NCI-H2227 (cell line): ENCODE data around the gene YIPF5.
A peak's percentile ranks its signal among the peaks of the same experiment; 100 is the strongest.

ENCODE experiments used
- DNase-seq: peaks from one replicate; lab custom pipeline; 2025; ENCODE audit not compliant: unreplicated experiment; lab: John Stamatoyannopoulos, UW

YIPF5 gene

DNA sequence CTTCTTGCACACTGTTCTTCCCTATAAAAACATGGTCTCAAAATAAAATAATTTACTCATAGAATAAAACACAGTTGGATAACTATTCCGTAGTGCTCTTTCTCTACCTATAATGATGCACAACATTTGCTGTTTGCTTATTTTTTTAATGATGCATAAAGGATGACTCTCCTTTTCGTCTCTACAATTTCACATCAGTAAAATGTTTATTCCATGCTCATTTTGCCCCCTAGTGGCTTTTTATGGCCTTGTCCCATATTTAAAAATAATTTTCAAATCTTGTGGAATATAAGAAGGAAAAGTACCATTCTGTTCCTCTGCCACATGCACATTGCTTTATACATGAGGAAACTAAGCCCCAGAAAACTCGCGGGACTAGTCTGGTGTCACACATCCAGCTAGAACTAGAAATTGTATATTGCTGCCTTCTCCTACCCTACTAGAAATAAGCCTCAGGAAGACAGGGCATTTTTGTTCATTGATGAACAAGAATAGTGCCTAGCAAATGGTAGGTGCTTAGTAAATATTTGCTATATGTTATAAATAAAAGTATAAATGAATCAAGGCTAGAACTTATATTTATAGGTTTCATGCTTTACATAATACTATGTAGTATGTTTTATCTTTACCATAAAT lies 12.9 kb upstream of the YIPF5 start:
- peak; percentile 21 for DNase-seq

DNA sequence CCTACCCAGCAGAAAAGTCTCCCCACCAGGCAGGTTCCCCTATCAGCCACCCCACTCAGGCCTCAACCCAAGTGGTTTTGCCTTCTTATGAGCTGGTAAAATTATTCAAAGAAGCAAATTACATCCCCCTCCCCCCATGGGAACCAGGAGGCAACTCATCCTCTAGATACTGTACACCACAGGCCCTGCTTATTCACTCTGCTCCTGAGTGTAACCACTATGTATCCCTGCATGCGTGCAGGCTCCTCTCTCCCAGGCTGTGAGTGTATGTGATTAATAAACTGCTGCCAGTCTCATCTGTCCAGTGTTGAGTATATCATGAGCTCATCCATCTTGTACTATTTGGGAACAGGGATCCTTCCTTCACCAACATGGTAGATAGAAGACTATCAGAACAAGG lies 8.8 kb upstream of the YIPF5 start:
- no peak for DNase-seq

DNA sequence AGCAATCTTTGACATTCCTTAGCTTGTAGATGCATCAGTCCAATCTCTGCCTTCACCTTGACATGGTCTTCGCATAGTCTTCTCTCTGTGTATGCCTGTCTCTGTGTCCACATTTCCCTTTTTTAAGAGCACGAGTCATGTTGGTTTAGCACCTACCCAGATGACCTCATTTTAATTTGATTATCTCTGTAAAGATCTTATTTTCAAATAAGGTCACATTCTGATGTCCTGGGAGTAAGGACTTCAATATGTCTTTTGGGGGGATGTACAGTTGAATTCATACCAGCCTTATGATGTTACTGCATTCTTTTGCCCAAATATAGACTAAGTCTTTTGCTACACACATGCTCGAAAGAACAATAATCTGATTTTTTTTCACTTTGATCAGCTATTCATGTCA lies 7.1 kb upstream of the YIPF5 start:
- no peak for DNase-seq

DNA sequence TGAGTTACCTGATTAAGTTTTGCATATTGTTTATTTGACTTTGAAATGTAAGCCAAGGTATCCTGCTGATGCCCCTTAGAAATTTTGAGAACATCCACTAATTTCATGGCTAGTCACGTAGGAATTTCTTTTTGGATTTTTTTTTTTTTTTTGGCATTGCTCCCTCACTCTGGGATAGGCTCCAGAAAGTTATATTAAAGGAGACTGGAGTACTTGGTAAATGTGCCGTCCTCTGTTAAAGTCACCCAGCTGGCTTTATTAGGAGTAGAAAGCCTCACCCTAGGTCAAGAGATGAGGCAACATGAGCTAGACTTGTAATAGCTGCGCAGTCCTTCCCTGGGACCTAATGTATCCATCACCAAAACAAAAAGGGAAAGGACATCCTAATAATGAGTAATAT lies 3.3 kb upstream of the YIPF5 start:
- DNase-seq = no peak

DNA sequence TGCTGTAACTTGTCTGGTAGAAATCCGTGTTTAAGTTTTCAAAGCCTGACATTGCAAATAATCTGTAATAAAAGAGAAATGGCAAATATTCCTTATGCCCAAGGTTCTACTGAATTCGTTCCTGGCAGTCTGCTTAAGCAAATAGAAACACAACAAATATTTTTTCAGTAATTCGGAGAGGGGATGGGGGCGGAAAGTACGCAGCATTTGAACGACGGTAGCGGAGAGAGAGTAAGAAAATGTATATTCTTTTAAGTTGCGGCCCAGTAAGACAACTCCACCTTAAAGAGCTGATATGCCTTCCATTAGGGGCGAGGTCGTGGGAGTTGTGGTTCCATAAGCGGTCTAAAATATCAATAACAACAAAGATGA lies 569 bp downstream of the YIPF5 start:
- DNase-seq = no peak

DNA sequence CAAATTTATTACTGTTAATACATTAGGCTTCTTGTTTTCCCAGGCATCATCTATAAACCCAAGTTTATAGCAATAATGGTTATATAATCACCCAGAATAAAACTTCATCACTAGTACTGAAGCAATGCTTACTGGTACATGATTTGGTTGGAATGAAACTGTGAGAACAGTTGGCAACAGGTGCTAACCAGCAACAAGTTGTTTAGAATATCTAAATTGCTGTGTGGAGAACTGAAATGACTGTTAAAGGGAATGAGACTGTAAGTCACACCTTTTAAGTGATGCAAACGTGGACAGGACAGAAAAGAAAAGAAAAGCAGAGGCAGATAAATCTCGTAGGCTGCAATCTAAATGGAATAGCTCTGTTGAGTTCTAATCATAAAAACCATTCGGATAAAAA lies 2.5 kb downstream of the YIPF5 start:
- no peak for DNase-seq

DNA sequence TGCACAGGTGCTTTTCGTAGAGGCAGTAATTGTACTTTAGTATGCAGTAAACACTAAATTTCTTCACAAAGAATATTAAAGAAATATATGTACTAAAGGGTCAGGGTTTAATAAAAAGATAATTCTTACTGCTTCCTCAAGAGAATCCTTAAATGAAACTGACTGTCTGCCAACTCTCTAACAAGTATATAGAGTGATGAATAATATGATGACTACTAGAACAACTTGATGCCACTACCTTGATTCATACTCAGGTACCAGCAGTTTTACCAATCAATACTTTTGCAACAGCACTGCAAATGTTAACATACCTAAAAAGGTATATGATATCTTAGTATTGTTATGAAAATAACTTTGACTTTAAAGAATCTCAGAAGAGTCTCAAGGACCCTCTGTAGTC lies 3.8 kb downstream of the YIPF5 start:
- no peak for DNase-seq

DNA sequence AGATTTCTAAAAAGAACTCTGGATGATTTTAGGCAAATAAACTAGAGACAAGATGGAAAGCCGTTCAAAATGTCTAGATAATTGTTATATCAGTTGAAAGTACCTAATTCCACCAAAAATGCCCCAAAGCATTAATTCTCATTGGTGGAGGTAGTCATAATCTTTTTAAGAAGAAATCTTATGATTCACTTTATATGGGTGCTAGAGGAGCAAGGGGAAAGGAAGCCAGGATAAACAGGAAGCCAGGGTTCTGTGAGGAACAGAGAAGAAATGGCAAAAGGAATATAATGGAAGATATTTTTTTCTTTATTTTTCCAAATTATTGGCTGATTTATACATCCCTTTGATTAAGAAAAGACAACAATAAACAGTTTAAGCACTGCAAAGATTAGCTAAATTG lies 7.8 kb downstream of the YIPF5 start:
- DNase-seq = no peak

DNA sequence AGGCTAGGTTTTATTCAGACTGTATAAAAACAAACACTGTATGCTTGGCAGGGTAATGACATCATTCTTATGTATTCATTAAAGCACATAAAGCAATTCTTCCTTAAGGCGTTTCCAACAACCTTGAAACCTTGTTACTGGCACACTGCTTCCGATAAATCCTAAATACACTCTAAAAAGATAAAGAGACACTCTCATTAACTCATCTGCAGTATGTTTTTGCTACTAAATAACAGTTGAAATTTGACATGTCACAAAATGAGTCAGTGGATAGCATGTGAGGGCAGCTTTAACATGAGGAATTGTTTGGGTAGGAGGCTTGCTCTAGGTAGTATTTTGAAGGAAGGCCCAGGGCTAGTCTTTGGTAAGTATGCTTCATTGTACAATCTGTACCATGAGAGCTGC lies 13.7 kb downstream of the YIPF5 start:
- no peak for DNase-seq

DNA sequence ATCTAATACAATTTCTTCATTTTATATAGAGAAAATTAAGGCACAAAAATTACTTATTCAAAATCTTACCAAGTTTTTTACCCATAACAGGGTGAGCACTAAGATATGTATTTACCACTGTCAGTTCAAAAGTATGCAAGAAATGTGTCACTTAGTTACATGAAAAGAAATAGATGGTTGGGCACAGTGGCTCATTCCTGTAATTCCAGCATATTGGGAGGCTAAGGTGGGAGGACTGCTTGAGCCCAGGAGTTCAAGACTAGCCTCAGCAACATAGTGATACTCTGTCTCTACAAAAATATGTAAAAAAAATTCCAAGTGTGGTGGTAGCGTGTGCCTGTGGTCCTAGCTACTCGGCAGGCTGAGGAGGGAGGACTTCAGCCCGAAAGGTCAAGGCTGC lies 19.4 kb downstream of the YIPF5 start:
- no peak for DNase-seq

DNA sequence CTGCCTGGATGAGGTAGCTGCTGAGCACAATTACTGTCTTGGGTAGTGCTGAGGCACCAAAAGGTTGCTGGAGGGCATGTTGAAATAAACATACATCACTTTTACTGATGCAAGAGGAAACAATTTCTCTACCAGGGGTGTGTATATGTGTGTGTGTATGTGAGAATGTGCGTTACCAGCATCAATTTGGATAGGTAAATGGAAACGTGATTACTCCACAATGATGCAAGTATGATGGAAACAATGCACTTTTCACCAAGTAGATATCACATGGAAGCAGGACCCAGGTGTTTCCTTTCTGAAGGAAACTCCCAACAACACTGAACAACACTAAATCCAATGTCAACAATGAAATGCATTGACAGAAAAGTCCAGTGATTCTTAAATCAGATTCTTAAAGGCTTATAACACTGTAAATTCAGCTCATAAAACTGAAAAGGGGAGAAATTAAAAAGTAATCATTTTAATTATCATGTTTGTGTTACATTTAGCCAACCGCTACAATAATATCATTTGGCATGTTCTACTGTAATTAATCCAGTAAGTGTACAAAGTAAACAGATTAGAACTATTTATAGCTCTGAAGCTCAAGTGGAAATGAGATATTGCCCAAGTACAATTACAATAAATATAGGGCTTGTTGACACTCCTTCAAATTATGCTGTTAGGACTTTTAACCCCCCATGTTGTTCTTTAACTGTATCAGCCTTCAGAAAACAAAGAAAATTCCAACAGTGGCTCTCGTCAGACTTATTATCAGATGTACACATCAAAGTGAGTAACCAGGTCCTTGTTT lies 25.3 kb downstream of the YIPF5 start:
- DNase-seq = no peak

DNA sequence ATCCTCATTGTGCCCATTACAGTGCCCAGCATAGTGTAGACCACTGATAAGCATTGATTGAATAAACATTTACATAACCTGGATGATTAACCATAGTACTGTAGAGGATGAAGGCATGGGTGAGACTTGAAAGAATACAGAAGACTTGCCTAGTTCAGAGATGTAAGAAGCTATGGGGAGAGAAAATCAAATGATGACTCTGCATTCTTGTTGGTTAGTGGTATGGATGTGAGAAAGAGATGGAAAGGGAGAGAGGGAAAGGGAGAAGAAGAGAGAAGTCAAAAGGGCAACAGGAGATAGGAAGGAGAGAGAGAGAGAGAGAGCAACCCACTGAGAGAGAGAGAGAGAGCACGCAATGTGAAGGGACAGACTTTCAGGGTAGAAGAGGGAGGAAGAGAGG lies 26.8 kb downstream of the YIPF5 start:
- DNase-seq = no peak

DNA sequence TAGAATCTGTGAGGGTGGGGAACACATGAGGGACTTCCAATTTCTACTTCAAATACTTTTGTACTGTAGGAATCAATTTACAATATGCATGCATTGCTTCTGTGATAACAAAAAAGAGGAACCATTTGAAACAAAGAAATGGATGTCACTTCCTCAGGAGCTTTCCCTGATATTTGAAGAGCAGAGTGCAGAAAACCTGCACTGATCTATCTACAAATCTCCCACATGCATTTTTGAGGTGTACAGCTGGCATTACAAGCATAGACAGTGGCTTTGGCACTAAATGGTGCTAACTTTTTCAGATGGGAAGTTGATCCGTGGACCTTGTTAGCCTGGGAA lies 27.7 kb downstream of the YIPF5 start:
- no peak for DNase-seq

DNA sequence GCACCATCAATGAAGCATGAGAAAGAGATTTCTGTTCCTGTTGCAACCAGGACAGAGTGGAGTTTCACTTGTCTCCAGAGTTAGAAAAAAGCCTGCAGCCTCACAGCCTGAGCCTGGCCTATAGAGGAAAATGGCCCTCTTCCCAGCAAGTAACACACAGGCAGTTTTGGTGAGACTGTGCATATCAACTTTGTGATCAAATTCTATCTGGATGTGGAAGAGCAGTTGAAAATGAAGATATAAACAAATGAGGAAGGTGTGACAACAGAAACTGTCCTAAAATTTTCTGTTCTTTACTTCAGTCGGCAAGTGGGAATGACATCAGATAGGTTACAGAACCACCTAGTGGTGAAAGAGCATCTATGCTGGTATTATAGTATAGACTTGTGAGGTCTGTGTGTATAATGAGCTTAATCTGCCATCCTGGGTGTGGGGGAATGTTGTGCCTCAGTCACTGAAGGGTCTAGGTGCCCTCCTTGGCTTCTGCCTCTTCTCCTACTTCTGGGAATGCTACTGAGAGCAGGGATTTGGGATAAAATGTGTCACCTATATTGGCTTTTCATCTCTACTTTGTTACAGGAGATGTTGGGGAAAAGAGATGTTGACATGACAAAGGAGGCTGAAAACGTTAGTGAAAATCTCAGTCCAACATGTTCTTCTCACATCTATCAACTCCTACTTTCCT lies 28.2 kb downstream of the YIPF5 start:
- DNase-seq = peak; percentile 13

DNA sequence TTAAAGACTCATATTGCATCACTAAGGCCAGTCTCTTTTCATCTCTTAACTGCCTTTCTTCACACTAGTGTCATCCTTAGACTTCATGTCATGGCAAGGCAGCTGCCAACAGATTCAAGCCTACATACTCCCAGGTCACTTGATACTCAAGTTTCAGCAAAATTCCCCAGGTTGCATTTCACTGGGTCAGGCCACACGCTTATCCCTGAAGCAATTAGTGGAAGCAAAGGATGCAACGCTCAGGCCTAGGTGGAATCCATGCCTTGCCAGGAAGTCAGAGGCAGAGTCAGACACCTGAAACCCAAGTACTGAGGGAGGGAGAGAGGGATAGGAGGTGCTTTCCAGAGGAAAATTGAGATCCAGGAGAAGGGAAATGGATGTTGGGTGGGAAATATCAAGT lies 28.9 kb downstream of the YIPF5 start:
- DNase-seq = no peak

DNA sequence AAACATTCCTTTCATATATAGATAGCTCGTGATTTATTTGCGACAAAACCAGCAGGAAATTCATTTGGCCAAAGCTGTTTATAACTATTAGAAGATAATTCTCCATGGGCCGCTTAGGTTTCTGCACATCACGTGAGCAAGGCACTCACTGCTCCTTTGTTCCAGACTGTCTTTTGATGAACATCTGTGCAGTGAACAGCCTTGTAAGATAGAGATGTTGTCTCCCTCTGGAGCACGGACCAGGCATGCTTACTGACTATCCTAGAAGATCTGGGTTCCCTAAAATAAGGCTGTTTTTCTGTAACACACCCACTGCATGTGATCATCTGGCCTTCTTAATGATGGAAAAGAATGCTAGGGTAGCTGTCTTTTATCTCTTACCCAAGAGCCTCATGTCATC lies 30.9 kb downstream of the YIPF5 start:
- DNase-seq = no peak

DNA sequence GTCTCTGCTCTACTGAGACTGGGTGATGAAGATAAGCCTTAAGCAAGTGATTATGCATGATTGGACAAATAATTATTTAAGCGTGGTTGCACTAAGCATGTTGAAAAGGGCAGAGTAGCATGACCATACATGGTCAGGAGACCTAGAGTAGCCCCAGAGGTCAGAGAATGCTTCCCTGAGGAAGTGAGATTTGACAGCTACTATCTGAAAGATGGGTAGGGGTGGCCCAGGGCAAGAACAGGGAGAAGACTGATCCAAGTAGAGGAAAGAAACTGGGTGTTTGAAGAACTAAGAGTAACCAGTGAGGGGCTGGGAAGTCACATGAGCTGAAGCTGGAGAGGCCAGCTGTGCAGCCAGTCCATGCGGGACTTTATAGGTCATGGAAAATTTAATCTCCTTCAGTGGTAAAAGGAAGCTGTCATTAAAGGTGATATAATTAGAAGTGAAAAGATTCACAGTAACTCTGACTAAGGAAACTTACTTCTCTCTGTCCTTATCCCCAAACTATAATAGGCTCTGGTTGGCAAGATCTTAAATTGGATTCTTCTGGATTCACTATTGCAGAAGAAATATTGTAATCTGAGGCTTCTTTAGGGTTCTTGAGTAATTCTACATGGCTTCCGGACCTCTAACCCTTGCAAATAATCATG lies 35.2 kb downstream of the YIPF5 start:
- no peak for DNase-seq

DNA sequence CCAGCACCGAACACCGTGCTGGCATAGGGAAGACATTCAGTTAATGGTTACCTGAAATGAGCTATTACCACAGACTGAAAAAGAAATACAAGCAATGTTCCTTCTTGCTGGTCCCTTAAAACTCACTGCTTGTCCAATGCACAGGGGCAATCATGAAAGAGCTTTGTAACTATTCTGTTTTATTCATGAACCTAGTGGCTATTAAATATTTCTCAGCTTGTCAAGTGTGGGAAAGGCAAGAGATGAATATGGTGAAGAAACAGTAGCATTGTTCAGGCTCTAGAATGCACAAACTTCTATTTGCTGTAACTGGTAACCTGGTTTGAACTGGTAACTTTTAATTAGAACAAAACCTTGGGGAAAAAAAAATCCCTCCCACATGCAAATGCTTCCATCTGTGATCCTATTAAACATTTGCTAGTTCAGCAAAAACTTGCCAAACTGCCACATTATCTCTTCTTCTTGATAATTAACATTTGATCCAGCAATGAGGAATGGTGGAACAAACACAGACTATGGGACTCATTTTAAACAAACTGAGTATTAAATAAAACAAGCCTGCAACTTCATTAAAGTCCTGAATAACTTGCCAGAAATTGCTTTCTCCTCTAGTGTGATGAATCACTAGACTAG lies 36.1 kb downstream of the YIPF5 start:
- no peak for DNase-seq

DNA sequence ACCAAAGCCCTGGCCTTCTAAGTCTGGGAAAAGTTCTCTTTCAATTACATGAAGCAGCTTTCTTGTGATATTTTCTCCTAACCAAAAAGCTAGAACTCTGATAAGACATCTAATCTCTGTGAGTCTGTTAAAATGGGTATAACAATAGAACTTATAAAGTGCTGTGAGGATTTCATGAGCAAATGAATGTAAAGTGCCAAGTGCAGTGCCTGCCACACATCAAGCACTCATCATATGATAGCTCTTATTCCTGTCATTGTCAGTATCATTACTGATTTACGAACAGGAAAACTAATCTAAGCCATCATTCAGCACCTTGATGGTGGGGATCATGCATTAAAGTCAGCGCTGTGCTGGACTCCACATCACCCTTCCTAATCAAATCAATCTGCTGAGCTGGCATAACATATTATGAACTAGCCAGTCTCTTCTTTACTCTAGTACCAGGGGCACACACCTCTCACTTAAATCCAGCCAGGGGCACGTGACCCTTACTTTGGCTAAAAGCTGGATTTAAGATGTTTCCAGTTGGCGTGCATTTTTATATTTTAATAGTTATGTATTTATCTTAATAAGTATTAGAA lies 37.3 kb downstream of the YIPF5 start:
- no peak for DNase-seq

DNA sequence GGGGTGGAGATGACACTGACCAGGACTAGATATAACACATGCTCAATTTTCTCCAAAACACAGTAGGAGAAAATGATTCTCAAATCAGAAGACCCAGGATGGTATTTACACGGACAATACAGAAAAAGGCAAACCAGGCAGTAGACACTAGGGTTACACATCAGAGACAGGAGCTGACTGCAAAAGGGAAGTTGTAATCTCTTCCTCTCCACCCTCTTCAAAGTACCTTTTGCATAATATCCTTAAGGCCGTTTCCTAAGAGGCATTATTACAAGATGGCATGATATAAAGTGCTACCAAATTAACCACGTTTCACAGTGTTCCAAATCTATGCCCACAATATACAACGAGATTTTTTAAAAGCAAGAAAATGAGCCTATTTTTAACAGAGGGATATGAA lies 39.2 kb downstream of the YIPF5 start:
- DNase-seq = no peak

DNA sequence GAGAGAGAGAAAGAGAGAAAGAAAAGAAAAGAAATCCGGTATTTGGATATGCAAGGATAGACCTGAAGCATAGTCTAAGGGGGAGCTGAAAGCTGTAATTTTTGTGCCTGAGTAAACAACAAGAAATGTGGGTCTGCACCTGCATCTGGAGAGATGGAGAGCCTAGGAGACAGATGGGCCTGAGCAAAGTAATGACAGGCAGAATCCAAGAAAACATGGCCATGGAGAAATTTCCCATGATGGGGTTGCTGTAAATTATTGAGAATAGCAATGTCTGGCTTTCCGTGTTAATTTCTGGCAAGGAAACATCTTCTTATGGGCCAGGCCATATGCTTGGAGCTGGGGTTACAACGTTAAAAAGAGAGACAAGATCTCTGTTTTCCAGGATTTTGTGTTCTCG lies 40.2 kb downstream of the YIPF5 start:
- peak; percentile 1 for DNase-seq
